Measurements from ENCODE around the gene SNCAIP. TPM values are rescaled to one million over a fixed set of nuclear protein-coding genes. Genes with fewer than 3 reads are reported as not detected.

SNCAIP gene
- total RNA-seq, 1 donor from 2014 or later, result 1.4 TPM

GRCh38 chr5:122463221-122463620 is 151.2 kb downstream of the SNCAIP start:
- no peaks in the 10 kb centered on the region for H3K9me3 ChIP-seq (replicated peaks)
- no peak overlapping the region for H3K4me3 ChIP-seq
- no peak for TF ChIP-seq CTCF (IDR thresholded peaks at IDR 0.05; ENCODE audit: borderline replicate concordance)
- H3K36me3 ChIP-seq, result no peaks in the 10 kb centered on the region
- no peaks in the 10 kb centered on the region for H3K27me3 ChIP-seq (ENCODE audit: low read depth)
- no peaks in the 10 kb centered on the region for H3K4me1 ChIP-seq
- DNase-seq, result no peak
- no peak overlapping the region for H3K27ac ChIP-seq (replicated peaks)
- intact Hi-C loops (cut with micrococcal nuclease), result no loop called here

- intact Hi-C loops (cut with micrococcal nuclease), result no loop called here
- DNase-seq, result no peak
- no peaks in the 10 kb centered on the region for H3K27me3 ChIP-seq (ENCODE audit: low read depth)
- no peaks in the 10 kb centered on the region for H3K4me1 ChIP-seq
- no peaks in the 10 kb centered on the region for H3K36me3 ChIP-seq
- no peaks in the 10 kb centered on the region for H3K9me3 ChIP-seq (replicated peaks)
- H3K27ac ChIP-seq (replicated peaks), result no peak overlapping the region
- no peak for TF ChIP-seq CTCF (IDR thresholded peaks at IDR 0.05; ENCODE audit: borderline replicate concordance)
- no peak overlapping the region for H3K4me3 ChIP-seq
Observed at GRCh38 chr5:122464191-122464590, 152.2 kb downstream of the SNCAIP start.

GRCh38 chr5:122465031-122465577 is 153.1 kb downstream of the SNCAIP start:
- Histone ChIP-seq H3K27ac (replicated peaks) (no peak overlapping the region), H3K4me1 (no peaks in the 10 kb centered on the region), H3K36me3 (no peaks in the 10 kb centered on the region), H3K9me3 (replicated peaks) (no peaks in the 10 kb centered on the region), H3K4me3 (no peak overlapping the region), H3K27me3 (ENCODE audit: low read depth) (no peaks in the 10 kb centered on the region)
- DNase-seq, result no peak
- intact Hi-C loops (cut with micrococcal nuclease), result no loop called here
- TF ChIP-seq CTCF (IDR thresholded peaks at IDR 0.05; ENCODE audit: borderline replicate concordance), result no peak

- TF ChIP-seq CTCF (IDR thresholded peaks at IDR 0.05; ENCODE audit: borderline replicate concordance), result no peak
- H3K4me1 ChIP-seq, result peaks cover 7% of the 10 kb centered on the region
- no peak for DNase-seq
Observed at GRCh38 chr5:122465994-122466393, 154.0 kb downstream of the SNCAIP start.

GRCh38 chr5:122468351-122469116 is 156.5 kb downstream of the SNCAIP start:
- H3K4me3 ChIP-seq, result no peak overlapping the region
- no peak for TF ChIP-seq CTCF (IDR thresholded peaks at IDR 0.05; ENCODE audit: borderline replicate concordance)
- H3K27me3 ChIP-seq (ENCODE audit: low read depth), result no peaks in the 10 kb centered on the region
- H3K4me1 ChIP-seq, result peaks cover 12% of the 10 kb centered on the region
- DNase-seq, result no peak
- intact Hi-C loops (cut with micrococcal nuclease), result no loop called here
- H3K9me3 ChIP-seq (replicated peaks), result no peaks in the 10 kb centered on the region
- H3K27ac ChIP-seq (replicated peaks), result no peak overlapping the region
- no peaks in the 10 kb centered on the region for H3K36me3 ChIP-seq

More at GRCh38 chr5:122465994-122466393, 154.0 kb downstream of the SNCAIP start:
- no peaks in the 10 kb centered on the region for H3K27me3 ChIP-seq (ENCODE audit: low read depth)
- no peak overlapping the region for H3K4me3 ChIP-seq
- no peak overlapping the region for H3K27ac ChIP-seq (replicated peaks)
- H3K36me3 ChIP-seq, result no peaks in the 10 kb centered on the region
- H3K9me3 ChIP-seq (replicated peaks), result no peaks in the 10 kb centered on the region
- intact Hi-C loops (cut with micrococcal nuclease), result no loop called here
